Suprapubic skin (tissue), 4 donors: Measurements from ENCODE around the gene DCDC2C.

Experiments used
- EP300 ChIP-seq: sonication (generic); formaldehyde crosslinking; IDR thresholded peaks from one replicate; pipeline ENCODE4 v1.6.1; 2017; ENCODE audit warnings: antibody characterized with exemption
- POLR2A ChIP-seq, 2 donors: fragments of 450-650 bp; IDR thresholded peaks; one replicate each; pipeline ENCODE4 v1.6.1; 2017; ENCODE audit warnings: antibody characterized with exemption in 2 of 2, mild to moderate bottlenecking in 2 of 2, moderate library complexity in 2 of 2
- POLR2AphosphoS5 ChIP-seq, 3 donors: sonication (generic); formaldehyde crosslinking; IDR thresholded peaks; one replicate each; pipeline ENCODE4 v1.6.1; 2017; ENCODE audit warnings: antibody characterized with exemption in 3 of 3
- TF ChIP-seq, protein P1 (sequence below), 2 donors: fragments of 200-600 bp in 1 of 2; fragments of 450-650 bp in 1 of 2; sonication (generic) in 1 of 2; IDR thresholded peaks; one replicate each; pipeline ENCODE4 v1.5.1; 2016 to 2019; ENCODE audit warnings: antibody characterized with exemption in 2 of 2, mild to moderate bottlenecking in 1 of 2, moderate library complexity in 1 of 2

DNA sequence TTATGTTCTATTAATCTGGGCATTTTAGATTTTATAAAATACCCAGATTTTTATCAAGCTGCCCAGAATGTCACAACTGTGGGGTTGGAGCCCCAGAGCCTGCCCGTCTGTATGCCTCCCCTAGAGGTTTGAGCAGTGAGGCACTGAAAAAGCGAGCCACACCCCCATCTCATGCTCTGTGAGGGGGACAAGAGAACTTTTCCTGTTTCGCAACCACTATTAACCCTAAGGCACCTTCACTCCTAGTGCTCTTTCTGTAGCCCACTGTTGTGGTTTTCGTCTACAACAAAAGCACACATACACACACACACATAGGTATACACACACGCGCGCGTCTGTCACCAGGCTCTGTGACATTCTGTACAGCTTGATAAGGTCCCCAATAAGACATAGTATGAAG, 38.0 kb downstream of the DCDC2C start:
- TF ChIP-seq POLR2AphosphoS5 (IDR thresholded peaks at IDR 0.05) (no peak), POLR2A (IDR thresholded peaks at IDR 0.05) (no peak), EP300 (no peak)
- TF ChIP-seq, protein P1, sequence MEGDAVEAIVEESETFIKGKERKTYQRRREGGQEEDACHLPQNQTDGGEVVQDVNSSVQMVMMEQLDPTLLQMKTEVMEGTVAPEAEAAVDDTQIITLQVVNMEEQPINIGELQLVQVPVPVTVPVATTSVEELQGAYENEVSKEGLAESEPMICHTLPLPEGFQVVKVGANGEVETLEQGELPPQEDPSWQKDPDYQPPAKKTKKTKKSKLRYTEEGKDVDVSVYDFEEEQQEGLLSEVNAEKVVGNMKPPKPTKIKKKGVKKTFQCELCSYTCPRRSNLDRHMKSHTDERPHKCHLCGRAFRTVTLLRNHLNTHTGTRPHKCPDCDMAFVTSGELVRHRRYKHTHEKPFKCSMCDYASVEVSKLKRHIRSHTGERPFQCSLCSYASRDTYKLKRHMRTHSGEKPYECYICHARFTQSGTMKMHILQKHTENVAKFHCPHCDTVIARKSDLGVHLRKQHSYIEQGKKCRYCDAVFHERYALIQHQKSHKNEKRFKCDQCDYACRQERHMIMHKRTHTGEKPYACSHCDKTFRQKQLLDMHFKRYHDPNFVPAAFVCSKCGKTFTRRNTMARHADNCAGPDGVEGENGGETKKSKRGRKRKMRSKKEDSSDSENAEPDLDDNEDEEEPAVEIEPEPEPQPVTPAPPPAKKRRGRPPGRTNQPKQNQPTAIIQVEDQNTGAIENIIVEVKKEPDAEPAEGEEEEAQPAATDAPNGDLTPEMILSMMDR (IDR thresholded peaks at IDR 0.05), result no peak
